ENCODE data around the gene CTSA.

CTSA gene

GRCh38 chr20:45938727-45939438 is 47.7 kb downstream of the CTSA start:
- DNase-seq (ENCODE audit: low read depth, low spot score): peak; percentile 73

GRCh38 chr20:45940053-45940452 is 48.9 kb downstream of the CTSA start:
- no peak for DNase-seq (ENCODE audit: low read depth, low spot score)

- DNase-seq (ENCODE audit: low read depth, low spot score): no peak
These were observed 49.3 kb downstream of the CTSA start for GRCh38 chr20:45940469-45940868.

GRCh38 chr20:45943613-45944012 is 52.5 kb downstream of the CTSA start:
- DNase-seq (ENCODE audit: low read depth, low spot score): no peak

- DNase-seq (ENCODE audit: low read depth, low spot score): no peak
These were observed 53.2 kb downstream of the CTSA start for GRCh38 chr20:45944151-45944964.

- no peak for DNase-seq (ENCODE audit: low read depth, low spot score)
These were observed 54.0 kb downstream of the CTSA start for GRCh38 chr20:45944965-45945677.

- no peak for DNase-seq (ENCODE audit: low read depth, low spot score)
These were observed 54.6 kb downstream of the CTSA start for GRCh38 chr20:45945678-45946148.

GRCh38 chr20:45946149-45946970 is 55.2 kb downstream of the CTSA start:
- DNase-seq (ENCODE audit: low read depth, low spot score): no peak

- no peak for DNase-seq (ENCODE audit: low read depth, low spot score)
These were observed 56.2 kb downstream of the CTSA start for GRCh38 chr20:45947110-45947866.

GRCh38 chr20:45948261-45948733 is 57.2 kb downstream of the CTSA start:
- DNase-seq (ENCODE audit: low read depth, low spot score): no peak

All from ELF-1 (cell line).